ENCODE measurements around the gene R3HDM1. TPM values are rescaled to one million over a fixed set of nuclear protein-coding genes. Genes with fewer than 3 reads are reported as not detected.

Gene R3HDM1
- total and polyA plus RNA-seq, 4 donors: 5.4 to 27.8 (median 13.2) TPM

DNA sequence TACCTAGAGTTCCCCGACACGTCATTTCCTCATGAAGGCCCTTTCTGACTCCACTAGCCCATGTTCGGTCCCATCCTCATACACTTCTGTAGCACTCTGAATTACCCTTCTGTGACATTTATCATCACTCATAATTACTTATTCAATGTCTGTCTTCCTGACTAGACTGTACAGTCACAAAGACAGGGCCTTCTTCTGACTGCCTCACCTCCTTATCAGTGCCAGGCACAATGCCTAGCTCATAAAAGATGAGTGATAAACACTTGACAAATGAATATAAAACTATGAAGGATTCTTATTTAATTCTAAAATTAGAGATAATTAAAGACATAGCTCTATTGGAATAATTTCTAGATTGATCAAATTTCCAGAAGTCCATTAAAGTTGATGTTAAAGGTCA, 208.9 kb downstream of the R3HDM1 start:
- Histone ChIP-seq H3K4me1 (ENCODE audit: control insufficient read depth in 5 of 5, insufficient read depth in 5 of 5, low read length in 5 of 5) (peaks cover 2 to 9% (median 6%) of the 10 kb centered on the region in 5 donors), H3K36me3 (ENCODE audit: control insufficient read depth in 4 of 4, insufficient read depth in 4 of 4, low read length in 4 of 4) (peaks cover 0 to 7% (median 0%) of the 10 kb centered on the region in 4 donors), H3K9me3 (ENCODE audit: control insufficient read depth in 4 of 4, insufficient read depth in 3 of 4, low read length in 3 of 4) (no peaks in the 10 kb centered on the region), H3K27me3 (ENCODE audit: control insufficient read depth in 3 of 3, insufficient read depth in 3 of 3, low read length in 2 of 3) (no peaks in the 10 kb centered on the region), H3K9ac (ENCODE audit: insufficient read depth in 1 of 2, low read length in 2 of 2) (no peak overlapping the region), H3K27ac (ENCODE audit: low read depth in 1 of 2, low read length in 1 of 2) (no peak overlapping the region), H3K4me3 (no peak overlapping the region)
- TF ChIP-seq, protein P1, sequence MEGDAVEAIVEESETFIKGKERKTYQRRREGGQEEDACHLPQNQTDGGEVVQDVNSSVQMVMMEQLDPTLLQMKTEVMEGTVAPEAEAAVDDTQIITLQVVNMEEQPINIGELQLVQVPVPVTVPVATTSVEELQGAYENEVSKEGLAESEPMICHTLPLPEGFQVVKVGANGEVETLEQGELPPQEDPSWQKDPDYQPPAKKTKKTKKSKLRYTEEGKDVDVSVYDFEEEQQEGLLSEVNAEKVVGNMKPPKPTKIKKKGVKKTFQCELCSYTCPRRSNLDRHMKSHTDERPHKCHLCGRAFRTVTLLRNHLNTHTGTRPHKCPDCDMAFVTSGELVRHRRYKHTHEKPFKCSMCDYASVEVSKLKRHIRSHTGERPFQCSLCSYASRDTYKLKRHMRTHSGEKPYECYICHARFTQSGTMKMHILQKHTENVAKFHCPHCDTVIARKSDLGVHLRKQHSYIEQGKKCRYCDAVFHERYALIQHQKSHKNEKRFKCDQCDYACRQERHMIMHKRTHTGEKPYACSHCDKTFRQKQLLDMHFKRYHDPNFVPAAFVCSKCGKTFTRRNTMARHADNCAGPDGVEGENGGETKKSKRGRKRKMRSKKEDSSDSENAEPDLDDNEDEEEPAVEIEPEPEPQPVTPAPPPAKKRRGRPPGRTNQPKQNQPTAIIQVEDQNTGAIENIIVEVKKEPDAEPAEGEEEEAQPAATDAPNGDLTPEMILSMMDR (IDR thresholded peaks at IDR 0.05; ENCODE audit: control extremely low read depth, extremely low read depth): no peak
- ATAC-seq (ENCODE audit: insufficient read depth, low FRiP score) (no peak), DNase-seq (no peak)
- 97 to 99% methylated on average over 3 of the region's 3 CpGs for WGBS, 2 donors

DNA sequence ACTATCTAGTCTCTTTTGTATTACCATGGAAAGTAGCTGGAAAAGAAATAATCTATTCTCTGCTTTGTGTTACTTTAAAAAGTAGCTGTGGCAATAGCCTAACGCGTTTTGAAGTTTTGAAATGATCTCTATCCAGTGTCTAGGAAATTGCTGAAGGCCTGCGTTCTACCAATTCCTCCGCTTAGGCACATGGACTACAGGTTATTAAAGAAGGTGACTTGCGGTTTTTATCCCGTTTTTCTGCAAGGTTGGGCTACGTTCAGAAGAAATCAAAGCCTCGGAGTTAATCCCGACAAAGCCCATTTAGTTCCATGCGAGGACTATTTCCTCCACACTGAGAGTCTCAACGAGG, 209.7 kb downstream of the R3HDM1 start:
- Histone ChIP-seq H3K36me3 (ENCODE audit: control insufficient read depth in 4 of 4, insufficient read depth in 4 of 4, low read length in 4 of 4) (peaks cover 0 to 10% (median 2%) of the 10 kb centered on the region in 4 donors), H3K4me1 (ENCODE audit: control insufficient read depth in 5 of 5, insufficient read depth in 5 of 5, low read length in 5 of 5) (peaks cover 2 to 9% (median 6%) of the 10 kb centered on the region in 5 donors), H3K9me3 (ENCODE audit: control insufficient read depth in 4 of 4, insufficient read depth in 3 of 4, low read length in 3 of 4) (no peaks in the 10 kb centered on the region), H3K27ac (ENCODE audit: low read depth in 1 of 2, low read length in 1 of 2) (peak overlapping the region in 1 of 2 donors; percentile 72), H3K9ac (ENCODE audit: insufficient read depth in 1 of 2, low read length in 2 of 2) (no peak overlapping the region), H3K4me3 (no peak overlapping the region), H3K27me3 (ENCODE audit: control insufficient read depth in 3 of 3, insufficient read depth in 3 of 3, low read length in 2 of 3) (no peaks in the 10 kb centered on the region)
- DNase-seq: no peak
- no peak for ATAC-seq (ENCODE audit: insufficient read depth, low FRiP score)
- TF ChIP-seq, protein P1 (IDR thresholded peaks at IDR 0.05; ENCODE audit: control extremely low read depth, extremely low read depth): no peak
- 78 to 85% methylated on average over 11 of the region's 11 CpGs for WGBS, 2 donors

DNA sequence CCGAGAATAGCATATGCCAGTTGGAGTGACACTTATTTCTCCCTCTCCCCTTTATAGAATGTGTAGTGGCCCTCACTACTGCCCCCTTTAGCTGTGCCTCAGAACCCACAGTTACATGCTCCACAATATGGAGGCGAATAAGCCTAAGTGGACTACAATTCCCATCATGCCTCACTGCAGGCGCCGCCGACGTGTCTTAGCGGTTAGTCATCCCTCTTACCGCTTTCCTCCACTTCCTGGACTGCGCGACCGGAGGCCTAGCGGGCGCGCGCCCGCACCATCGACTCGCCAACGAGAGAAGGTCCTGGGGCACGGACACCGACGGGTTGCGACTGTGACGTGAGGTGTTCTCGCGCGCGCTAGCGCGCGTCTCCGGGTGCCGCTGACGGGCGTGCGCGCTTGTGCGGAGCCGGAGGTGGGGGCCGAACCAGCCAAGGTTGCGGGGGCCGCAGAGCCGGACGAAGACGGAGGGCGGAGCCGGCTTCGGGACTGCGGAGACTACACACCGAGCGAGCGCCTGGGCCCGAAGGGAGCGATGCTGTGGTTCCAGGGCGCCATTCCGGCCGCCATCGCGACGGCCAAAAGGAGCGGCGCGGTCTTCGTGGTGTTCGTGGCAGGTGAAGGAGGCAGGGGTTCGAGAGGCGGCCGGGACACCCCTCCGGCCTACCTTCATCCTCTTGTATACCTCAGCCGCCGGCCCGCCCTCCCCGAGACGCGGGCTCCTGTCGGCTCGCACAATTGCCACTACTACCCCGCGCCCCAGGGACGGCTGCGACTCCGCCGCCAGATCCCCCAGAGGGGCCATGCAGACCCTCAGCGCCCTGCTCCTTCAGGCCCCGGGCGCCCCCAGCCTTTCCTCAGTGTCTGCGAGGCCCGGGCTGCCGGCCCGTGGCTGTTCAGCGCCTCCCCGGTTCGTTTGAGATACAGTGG, 210.4 kb downstream of the R3HDM1 start, which contains the start of gene UBXN4:
TSS of gene UBXN4 (plus strand) at position 461 of the 930 bp plus-strand sequence. CDS start at position 536, 75 bp downstream.
- H3K27me3 ChIP-seq (ENCODE audit: control insufficient read depth in 3 of 3, insufficient read depth in 3 of 3, low read length in 2 of 3): no peaks in the 10 kb centered on the region
- no peaks in the 10 kb centered on the region for H3K9me3 ChIP-seq (ENCODE audit: control insufficient read depth in 4 of 4, insufficient read depth in 3 of 4, low read length in 3 of 4)
- H3K27ac ChIP-seq (ENCODE audit: low read depth in 1 of 2, low read length in 1 of 2): peak within 1 kb of the TSS; percentile 99
- peaks cover 0 to 11% (median 5%) of the 10 kb centered on the region in 4 donors for H3K36me3 ChIP-seq (ENCODE audit: control insufficient read depth in 4 of 4, insufficient read depth in 4 of 4, low read length in 4 of 4)
- H3K4me3 ChIP-seq: peak within 1 kb of the TSS; percentile 82
- ATAC-seq (ENCODE audit: insufficient read depth, low FRiP score): peak; percentile 95
- H3K9ac ChIP-seq (ENCODE audit: insufficient read depth in 1 of 2, low read length in 2 of 2): peak within 1 kb of the TSS; percentile 98 to 100
- WGBS, 2 donors: 1% methylated on average over 64 to 93 of the region's 93 CpGs
- TF ChIP-seq, protein P1 (IDR thresholded peaks at IDR 0.05; ENCODE audit: control extremely low read depth, extremely low read depth): no peak
- H3K4me1 ChIP-seq (ENCODE audit: control insufficient read depth in 5 of 5, insufficient read depth in 5 of 5, low read length in 5 of 5): peaks cover 2 to 9% (median 6%) of the 10 kb centered on the region in 5 donors
- DNase-seq: peak; percentile 98 to 99 (median 99)
